Erythroblast (primary cell): ENCODE results near the gene FNIP1.
"Not testable (repeated sequence)": the region's sequence is repeated elsewhere in the genome, so short reads cannot be mapped to it uniquely, and the experiment has no call there.

Experiments used
- DNase-seq, 2 experiments: peaks; one replicate each; lab custom pipeline; 2025; lab: John Stamatoyannopoulos, UW
- GATA1 ChIP-seq: IDR thresholded peaks from 2 replicates; pipeline ENCODE4 v1.6.1; 2011; ENCODE audit warnings: low read depth, mild to moderate bottlenecking, control low read depth, low read length, moderate library complexity
- POLR2A ChIP-seq: IDR thresholded peaks from 2 replicates; pipeline ENCODE4 v1.6.1; 2011; ENCODE audit warnings: mild to moderate bottlenecking, low read length

Gene FNIP1

DNA sequence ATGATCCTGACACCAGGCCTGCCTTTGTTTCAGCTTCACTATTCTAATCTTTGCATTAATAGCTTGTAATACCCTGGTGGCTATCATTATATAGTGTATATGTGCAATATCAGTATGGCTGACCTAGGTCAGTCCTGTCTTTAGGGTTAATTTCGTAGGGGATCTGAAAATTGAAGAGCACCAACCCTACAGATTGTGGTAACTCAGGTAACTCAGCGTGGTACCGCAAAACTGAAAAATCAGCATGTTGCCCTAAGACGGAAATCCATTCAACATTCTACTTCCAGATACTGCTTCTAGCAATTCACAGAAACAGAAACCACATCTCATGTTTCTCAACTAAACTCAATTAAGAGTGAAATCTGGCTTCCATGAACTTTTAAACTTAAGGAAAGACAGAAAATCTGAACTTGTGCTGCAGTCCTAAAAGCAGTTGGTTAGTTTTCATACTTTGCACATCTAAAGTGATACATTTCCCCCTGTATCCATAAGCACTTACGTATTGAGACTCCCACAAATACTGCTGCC, 78.3 kb downstream of the FNIP1 start:
- no peak for TF ChIP-seq POLR2A
- no peak for TF ChIP-seq GATA1
- no peak for DNase-seq

DNA sequence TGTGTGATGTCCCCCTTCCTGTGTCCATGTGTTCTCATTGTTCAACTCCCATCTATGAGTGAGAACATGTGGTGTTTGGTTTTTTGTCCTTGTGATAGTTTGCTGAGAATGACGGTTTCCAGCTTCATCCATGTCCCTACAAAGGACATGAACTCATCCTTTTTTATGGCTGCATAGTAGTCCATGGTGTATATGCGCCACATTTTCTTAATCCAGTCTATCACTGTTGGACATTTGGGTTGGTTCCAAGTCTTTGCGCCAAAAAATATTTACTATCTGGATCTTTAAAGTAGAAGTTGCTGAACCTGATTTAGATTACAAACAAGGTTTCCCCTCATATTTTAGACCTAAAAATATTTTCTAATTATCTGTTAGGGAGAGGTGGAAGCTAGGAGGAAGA, 79.7 kb downstream of the FNIP1 start:
- DNase-seq = not testable (repeated sequence)

DNA sequence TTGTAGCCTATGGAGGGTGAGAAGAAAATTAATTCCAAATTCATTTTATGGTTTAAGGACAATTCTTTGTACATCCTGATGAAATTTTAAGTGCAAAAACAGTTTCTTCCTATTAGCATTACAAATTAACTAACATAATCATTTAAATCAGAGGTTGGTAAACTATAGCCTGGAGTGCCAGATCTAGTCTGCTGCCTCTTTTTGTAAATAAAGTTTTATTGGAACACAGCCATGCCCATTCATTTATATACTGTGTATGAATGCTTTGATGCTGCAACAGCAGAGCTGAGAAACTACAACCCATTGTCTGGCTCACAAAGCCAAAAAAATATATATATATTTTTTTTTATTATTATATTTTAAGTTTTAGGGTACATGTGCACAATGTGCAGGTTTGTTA, 80.2 kb downstream of the FNIP1 start:
- no peak for DNase-seq
- TF ChIP-seq POLR2A (no peak), GATA1 (no peak)

DNA sequence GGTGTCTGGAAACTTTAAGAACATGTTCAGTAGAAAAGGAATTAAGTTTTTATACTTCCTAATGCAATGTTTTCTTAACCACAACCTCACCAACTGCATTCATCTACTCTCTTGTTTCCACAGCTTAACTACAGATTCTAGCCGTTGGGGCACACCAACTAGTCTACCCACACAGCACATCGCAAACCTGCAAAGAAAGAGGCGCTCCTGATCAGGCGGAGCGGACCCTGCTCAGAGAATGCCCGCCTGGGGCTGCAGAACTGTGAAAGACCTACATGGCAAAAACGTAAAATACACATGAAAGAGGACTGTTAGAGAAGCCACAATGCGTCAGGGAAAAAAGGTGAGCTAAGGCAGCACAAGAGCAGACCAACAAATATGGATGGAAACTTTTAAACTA, 86.4 kb downstream of the FNIP1 start:
- TF ChIP-seq POLR2A (no peak), GATA1 (no peak)
- DNase-seq = no peak

DNA sequence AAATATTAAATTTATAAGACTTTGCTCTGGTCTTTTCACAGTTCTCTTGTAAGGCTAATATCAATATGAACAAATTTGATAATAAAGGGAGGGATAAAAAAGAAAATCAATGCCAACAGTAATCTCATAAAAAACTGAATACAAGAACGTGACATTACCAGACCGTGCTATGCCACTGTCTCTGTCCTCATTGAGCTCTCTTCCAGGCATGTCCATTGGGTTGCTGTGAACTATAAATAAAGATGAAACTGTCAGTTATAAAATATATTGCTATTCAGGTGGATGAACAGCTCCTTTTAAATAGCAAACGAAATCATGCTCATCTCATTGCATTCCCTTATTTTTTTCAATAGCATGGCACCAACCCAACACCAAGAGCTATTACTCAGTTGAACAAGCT, 87.8 kb downstream of the FNIP1 start:
- no peak for TF ChIP-seq GATA1
- TF ChIP-seq POLR2A = no peak
- DNase-seq = no peak

DNA sequence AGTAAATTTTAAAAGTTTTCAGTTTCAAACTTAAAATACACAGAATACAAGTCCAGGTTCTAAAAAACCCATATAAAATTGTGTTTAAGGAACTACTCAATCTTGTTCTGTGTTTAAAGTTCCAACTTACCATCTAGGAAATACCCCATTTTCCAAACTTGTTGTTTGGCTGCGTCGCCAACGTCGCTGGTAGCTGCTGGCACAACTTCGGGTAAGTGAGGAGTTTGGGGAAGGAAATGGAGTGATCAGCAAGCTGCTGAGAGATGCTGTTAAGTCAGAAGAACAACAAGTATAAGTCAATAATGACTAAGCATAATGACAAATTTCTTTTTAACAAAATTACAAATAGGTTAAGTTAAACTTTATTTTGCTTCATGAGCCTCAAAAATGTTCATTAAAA, 90.5 kb downstream of the FNIP1 start:
- TF ChIP-seq GATA1 = no peak
- TF ChIP-seq POLR2A = no peak
- DNase-seq = peak in 1 of 2 experiments; percentile 16

DNA sequence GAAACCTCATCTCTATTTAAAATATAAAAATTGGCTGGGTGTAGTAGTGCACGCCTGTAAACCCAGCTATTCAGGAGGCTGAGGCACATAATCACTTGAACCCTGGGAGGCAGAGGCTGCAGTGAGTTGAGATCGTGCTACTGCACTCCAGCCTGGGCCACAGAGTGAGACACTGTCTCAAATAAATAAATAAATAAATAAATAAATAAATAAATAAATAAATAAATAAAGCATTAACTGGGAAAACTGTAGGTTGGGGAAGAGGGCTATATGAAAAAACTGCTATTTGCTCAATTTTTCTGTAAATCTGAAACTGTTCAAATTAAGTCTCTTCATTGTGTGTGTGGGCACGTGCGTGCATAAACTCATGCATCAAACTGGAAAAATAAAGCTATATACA, 101.9 kb downstream of the FNIP1 start:
- no peak for TF ChIP-seq POLR2A
- TF ChIP-seq GATA1 = no peak
- DNase-seq = no peak

DNA sequence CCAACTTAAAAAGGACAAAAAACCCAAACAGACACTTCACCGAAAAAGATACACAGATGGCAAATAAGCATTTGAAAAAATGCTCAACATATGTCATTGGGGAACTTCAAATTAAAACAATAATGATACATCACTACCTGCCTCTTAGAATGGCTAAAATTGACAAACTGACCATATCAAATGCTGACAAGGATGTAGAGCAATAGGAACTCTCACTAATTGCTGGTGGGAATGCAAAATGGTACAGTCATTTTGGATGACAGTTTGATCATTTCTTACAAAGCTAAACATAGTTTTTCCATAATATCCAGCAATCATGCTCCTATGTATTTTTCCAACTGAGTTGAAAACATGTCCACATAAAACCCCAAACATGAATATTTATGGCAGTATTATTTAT, 102.9 kb downstream of the FNIP1 start:
- TF ChIP-seq POLR2A (no peak), GATA1 (no peak)
- no peak for DNase-seq

DNA sequence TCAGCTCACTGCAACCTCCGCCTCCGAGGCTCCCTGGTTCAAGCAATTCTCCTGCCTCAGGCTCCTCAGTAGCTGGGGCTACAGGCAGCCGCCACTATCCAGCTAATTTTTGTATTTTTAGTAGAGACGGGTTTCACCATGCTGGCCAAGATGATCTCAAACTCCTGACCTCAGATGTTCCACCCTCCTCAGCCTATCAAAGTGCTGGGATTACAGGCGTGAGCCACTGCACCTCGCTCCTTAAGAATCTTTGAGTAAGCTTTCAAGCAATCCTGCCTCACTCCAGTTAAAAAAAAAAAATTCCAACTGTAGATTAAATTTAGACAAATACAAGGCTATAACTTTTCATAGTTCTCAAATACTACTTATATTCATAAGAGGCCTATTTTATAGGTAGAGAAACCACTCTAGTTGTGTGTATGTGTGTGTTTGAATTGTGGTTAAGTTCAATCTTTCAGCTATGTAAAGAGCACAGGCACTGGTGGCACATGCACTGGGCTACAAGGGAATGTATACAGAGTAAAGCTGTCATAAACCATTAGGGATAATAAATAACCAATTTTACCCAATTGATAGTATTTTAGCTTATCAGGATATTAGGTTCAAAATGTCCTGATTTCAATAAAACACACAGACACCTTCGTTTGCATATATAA, 111.2 kb downstream of the FNIP1 start:
- no peak for DNase-seq
- TF ChIP-seq GATA1 (no peak), POLR2A (no peak)

DNA sequence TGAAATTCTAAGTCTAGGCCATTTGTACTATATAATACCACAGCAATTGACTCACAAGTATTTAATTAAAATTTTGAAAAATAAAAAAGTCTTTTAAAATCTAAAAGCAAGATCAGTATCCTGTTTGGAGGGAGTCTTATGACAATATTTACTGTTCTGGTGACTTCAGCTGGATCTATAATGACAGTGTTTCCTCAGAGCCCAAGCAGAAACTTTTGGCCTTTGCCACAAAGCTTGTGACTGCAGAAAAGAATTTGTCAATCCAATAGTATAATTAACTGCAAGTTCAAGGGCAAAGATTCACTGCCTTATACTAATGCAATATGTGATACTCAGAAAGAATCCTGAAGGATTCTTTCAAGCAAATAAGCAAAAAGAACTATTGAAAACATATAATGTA, 112.2 kb downstream of the FNIP1 start:
- TF ChIP-seq POLR2A = no peak
- TF ChIP-seq GATA1 = no peak
- DNase-seq = no peak

DNA sequence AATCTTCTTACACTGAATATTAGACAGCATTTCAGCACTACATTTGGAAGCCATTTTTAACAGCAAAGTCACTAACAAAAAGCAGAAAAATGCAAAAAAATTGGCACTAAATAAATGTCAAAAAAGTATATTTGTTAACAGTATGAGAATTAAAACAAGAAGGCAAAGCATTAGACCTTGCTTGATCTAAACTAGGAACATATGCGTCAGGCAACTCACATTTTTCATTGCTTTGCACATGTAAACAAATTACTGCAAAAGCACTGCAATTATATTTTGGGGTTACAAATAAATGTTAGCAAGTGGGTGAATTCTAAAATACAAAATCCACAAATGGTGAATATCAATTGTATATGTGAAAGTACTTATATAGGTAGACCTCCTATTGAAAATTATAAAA, 112.8 kb downstream of the FNIP1 start:
- TF ChIP-seq GATA1 (no peak), POLR2A (no peak)
- no peak for DNase-seq

DNA sequence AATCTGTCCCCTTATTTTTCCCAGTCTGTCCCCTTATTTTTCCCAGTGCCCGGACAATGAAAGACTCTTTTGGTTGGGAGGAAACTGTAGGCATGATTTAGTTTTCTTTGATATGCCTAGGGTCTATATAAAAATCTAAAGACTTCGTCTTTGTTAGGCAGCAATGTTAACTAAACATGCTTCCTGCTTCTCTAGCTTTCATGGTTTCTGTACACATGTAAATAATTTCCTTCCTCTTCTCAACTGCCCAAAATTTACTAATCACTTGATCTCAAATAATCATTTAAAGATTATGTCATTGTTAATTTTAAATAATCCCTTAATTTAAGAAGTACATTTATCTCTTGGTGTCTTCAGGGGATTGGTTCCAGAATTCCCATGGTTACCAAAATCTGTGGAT, 114.0 kb downstream of the FNIP1 start:
- no peak for DNase-seq
- TF ChIP-seq POLR2A (no peak), GATA1 (no peak)

DNA sequence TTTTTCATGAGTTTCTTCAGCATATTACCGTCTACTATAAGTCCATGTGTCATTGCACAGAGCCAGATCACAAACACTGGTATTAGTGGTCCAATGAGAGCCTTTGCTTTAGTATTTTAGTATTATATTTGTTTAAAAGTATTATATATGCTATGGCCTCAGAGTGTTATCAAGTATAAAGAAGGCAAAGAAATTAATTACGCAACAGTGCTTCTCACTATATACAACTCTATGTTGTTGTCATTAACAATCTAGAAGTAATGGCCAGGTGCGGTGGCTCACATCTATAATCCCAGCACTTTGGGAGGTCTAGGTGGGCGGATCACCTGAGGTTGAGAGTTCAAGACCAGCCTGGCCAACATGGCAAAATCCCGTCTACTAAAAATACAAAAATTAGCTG, 114.6 kb downstream of the FNIP1 start:
- no peak for TF ChIP-seq GATA1
- TF ChIP-seq POLR2A = no peak
- DNase-seq = no peak

DNA sequence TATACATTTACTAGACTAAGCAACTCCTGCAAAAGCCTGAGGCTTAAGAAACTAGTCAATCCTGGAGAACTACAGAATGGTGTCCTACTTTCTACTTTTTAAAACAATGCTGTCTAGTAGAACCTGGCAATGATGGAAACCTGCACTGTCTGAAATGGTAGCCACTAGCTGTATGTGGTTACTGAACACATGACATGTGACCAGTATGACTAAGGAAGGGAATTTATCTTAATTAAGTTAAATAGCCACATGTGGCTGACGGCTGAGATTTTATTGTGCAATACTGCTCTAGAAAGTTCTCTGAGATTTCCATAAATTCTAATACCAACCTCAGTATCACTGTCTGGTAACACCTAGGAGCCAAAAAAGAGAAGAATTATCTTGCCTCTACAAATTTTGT, 116.9 kb downstream of the FNIP1 start:
- DNase-seq = peak in 1 of 2 experiments; percentile 6
- TF ChIP-seq POLR2A (no peak), GATA1 (no peak)

DNA sequence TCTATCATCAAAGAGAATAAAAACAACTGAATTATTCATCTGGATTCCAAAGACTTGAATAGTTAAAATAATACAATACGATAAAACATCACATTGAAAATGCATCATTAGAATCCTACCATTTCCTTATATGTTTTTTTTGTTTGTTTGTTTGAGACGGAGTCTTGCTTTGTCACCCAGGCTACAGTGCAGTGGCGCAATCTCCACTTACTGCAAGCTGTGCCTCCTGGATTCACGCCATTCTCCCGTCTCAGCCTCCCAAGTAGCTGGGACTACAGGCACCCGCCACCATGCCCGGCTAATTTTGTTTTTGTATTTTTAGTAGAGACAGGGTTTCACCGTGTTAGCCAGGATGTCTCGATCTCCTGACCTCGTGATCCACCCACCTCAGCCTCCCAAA, 118.5 kb downstream of the FNIP1 start:
- DNase-seq = not testable (repeated sequence)

DNA sequence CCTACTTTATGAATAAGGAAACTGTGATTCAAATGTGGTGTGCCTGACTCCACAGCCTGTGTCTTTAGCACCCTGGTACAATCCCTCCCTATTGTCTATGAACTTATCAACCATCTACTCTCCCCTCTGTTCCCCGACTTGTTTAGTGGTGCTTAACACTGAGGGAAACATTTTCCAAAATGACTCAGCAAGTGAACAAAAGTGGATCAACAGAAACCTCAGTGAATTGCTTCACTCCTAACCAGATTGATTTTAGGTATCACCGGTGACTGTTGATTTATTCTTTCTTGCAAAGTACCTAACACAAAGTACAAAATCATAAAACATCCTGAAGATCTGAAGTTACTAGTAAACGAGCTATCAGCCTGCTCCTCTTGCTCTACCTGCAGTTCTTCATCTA, 119.7 kb downstream of the FNIP1 start:
- no peak for DNase-seq
- TF ChIP-seq POLR2A (no peak), GATA1 (no peak)
